Putamen (tissue), 1 donor: ENCODE data around the gene FAM72C.
"Not testable (repeated sequence)": the region's sequence is repeated elsewhere in the genome, so short reads cannot be mapped to it uniquely, and the experiment has no call there.

Experiments used
- DNase-seq: peaks from one replicate; pipeline ENCODE4 v3.0.0-alpha.2; 2016; ENCODE audit warnings: low spot score

Gene FAM72C

DNA sequence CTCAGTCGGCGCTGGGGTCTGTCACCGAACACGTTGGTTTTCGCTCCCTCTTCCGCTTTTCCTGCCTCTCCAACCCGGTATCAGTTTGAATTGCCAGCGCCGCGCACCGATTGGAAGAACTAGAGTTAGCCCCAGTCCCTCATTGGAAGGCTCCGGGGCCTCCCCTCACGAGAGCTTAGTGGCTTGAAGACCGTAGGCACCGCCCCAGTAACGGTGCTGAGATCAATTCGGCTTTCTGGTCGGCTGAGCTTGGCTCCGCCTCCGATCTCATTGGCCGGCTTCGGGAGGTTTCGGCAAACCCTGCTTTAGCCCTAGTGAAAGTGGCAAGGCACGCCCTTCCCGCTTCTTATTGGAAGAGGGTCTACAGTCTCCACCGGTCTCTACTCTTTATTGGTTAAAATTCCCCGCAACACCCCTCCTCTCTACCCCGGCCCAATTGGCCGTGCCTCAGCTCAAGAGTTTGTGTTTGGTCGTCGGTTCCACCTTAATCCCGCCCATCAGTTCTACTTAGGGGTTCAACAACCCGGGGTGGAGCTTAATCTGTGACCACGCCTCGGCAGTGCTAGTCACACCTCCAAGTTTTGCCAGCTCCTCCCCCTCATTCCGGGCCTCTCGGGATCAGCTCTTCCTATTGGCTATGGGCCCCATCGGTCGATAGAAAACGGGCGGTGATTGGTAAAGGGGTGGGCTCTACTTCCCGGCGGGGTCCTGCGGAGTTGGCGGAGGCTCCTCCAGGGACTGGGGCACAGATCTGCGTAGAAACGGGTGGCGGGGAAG, at the start of gene FAM72C:
Gene FAM72C, minus strand, starts transcription at position 63 of the 777 bp plus-strand sequence. CDS start 845 bp downstream, outside the sequence.
- DNase-seq, result not testable (repeated sequence)

DNA sequence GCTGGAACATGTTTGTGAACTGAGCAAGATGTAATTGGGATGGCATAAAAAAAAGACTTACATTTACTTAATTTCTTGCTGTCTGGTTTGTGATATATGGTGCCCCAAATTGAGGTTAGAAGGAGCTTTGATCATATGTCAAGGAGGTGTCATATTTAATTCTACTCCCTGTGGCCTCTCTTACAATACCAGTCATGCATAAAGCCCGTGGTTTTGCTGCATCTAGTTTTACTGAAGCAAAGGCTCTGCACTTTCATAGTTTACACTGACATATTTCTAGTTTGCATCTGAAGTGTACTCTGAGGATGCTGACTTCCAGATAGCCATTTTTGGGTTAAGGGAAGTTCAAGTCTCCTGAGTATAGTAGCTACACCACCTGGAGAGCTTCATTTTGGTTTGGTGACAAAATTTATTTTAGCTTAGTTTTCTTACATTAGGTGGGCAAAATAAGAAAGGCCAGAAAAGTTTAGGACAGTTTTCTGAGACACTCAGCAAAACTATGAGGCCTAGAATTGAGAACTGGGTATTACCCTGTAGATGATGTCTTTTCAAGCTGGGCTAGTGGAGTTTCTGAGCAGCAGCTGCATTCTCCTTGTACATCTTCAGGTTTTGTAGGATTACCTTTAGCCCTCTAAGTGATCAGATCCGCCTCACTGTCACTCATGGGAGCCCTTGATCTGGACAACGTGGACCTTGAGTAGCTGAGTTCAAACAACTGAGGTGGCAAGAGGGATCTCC, 48.4 kb upstream of the FAM72C start:
- not testable (repeated sequence) for DNase-seq

DNA sequence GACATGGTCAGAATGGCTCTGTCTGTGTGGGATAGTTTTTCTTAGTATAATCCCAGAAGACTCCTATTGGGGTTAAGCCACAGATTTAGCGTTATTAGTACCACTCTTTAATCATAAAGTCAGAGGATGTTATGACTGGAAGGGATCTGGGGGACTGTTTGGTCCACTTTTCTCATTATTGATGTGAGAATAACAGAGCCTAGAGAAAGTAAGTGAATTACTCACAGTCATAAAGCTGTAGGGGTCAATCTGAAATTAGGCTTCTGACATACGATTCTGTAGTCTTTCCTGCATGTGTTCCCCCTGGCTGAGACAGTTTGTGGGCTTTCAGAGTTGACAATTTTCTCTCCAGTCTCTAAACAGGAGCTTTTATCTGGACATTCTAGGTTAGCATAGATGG, 47.3 kb upstream of the FAM72C start:
- DNase-seq, result not testable (repeated sequence)

DNA sequence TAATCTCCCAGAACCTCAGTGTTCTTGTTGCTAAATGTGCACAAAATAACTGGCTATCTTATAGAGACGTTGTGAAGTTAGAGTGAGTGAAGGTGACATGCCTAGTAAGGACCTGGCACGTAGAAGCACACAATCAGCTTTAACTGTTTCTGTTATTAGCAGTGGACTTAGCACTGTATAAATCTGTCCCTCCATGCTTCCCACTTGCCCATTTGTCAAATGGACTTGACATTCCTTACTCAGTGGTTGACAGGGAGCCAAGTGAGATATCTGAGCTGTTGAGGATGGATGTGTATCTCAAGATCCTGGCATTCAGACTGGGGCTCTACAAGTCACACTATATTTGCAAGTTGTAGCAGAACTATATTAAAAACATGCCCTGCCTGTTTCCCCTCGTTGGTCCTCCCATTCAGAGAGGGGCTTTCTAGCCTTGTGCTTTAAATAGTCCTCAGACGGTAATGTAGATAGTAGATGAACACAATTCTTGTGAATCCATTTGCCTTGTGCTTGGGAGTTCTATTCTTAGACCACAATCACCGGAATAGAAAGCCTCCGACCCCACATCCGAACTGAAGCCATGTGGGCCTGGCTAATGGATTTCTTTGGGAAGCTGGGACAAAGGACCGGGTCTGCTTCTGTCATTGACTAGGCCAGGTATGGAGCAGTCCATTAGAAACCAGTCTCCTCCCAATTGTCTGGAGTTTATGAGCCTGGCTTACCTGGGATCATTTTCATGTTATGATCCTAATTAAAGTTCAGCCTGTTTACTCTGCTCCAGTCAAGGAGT, 43.6 kb upstream of the FAM72C start:
- DNase-seq, result not testable (repeated sequence)

DNA sequence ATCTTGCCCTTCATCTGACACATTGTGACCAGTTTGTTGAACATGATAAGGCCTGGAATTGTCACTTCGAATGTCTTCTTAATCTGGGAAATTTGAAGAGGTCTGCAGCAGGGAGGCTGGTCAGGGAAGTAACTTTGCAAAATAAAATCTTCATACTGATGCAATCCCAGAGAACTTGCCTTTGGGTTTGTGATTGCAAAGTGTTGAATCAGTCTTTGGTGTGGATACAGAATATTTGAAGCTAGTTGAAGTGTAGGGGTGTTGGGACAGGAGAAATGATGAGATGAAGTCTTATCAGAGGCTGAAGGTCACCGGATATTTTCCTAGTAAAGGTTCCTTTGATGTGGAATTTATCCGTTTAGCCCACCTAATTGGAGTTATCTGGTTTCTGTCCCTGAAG, 42.7 kb upstream of the FAM72C start:
- DNase-seq, result not testable (repeated sequence)

DNA sequence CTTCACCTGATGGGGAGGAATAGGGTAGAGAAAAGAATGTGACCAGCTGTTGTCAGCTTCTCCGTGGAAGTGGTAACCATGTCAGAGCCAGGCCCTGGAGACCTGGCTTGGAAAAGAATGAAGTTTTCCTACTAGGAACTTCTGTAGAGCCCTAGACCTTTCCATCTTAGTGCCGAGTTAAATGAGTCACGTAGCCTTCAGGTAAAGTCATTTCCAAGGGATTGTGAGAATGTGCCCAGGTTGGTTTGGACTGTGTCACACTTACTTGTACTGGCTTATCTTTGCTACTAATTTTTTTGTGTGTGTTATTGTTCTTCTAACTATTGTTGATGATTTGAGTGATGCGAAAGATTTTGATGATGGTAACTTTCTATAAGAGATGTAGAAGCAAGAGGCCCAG, 42.3 kb upstream of the FAM72C start:
- not testable (repeated sequence) for DNase-seq

DNA sequence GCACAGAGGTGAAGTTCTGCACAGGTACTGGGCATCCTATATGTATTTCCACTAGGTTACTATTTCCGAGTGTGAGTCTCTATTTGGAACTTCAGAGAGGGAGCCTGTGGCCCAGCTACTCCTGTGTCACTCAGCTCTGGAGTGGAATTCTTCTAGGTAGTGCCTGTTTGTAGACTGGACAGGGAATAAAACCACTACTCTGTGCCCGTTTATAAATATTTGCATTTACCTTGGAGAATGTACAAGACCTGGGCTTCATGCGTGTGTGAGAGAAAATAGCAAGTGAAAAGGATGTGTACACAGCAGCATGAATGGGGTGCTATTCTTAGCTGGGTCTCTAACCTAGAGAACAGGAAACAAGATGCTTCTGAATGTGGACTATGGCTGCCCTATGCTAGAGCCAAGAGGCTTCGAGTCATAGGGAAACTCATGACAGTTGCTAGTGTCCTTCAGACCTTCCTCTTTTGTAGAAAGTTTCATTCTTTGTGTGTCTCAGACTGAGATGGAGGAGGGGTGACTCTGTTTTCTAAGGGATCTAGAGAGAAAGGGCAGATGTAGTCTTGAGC, 40.5 kb upstream of the FAM72C start:
- not testable (repeated sequence) for DNase-seq

DNA sequence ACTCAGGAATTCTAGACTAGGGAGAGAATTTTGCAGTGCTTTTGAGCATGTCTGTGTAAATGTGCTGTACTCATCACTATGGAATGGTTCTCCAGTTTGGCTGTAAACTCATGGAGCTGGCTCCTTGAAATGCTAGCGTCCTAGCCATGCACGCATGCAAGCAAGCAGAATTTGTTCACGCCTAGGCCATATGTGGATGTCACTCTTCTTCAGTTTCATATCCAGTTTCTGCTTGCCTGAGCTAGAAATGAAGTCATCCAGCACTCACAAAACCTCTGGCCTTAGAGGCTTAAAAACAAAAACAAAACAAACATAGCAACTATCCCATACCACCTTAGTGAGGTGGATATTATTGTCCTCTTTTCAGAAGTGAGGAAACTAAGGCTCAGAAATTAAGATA, 37.6 kb upstream of the FAM72C start:
- DNase-seq, result not testable (repeated sequence)

DNA sequence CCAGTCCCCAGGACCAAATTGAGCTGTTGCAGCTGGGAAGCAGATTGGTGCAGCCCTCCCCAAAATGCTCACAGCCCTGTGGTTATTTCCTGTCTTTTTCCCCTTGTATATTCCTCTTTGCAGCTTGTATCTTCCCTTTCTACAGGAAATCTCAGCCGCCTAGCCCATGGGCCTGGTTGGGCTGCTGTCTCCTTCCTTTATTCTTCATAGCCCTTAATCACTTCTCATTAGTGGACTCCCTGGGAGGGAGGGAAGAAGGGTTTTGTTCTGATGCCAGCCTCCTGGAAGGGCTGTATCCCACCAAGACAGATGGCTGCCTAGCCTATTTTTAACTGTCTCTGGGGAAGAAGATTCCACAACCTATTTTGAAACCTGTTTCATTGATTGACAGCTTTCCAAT, 32.5 kb upstream of the FAM72C start:
- DNase-seq, result not testable (repeated sequence)

DNA sequence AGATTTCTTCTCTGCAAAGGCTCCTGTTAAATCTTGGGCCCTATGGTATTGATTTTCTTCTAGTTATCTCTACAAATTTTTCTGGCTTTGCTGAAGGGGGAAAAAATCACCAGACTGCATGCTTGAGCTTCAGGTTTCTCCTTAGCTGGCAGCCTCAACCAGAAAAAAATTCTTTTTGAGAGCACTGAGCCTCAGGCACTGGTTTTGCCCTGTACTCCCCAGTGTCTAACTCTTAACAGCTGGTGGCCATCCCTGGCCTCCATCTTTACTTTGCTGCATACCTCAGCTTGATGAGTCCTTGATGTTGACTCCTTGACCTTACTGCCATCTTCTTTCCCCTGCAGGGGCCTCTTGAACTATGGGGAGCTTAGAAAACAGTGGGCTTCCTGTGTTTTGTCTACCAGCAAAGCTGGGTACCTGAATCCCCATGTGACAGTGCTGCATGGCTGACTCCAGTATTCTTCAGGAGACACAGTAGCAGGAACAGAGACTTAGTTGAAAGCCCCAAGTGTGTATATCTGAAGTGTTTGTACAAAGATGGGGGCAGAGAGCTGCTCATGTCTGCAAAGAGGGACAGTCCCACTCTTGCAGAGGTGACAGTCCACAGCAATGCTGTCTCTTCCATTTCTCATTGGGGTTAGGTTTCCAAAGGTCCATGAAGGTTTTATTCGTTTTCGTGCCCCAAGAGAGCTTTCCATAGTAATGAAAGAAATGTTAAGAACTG, 31.7 kb upstream of the FAM72C start:
- not testable (repeated sequence) for DNase-seq

DNA sequence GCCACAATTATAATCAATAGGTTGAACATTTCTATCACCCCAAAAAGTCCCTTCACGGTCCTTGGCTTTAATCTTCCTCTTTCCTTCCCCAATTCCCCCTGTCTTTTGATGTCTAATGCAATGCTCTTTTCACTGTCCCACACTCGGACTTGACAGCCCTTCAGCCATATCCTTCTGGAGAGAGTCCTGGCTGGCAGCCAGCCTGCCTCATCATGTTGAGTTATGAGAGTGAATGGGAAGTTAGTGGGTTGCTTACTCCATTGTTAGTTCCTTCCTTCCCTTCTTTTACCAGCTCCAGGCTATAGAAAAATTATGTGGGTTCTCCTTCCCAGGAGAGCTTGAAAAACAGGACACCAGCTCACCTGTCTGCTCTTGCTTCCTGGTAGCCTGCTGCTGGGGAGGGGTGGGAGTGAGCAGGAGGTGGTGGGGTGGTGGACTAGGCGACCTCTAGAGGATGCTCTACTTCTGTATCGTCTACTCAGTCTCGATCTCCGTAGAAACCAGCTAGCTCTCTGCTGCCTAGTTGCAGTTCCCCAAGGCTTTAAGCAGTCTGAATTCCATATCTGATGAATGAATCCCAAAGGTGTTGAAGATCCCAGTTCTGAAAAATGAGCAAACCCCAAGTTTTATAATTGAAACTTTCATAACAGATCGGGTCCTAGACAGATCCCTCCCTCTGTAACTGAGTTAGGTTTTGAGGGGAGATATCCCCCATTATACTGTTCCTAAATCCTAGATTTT, 30.5 kb upstream of the FAM72C start:
- DNase-seq, result peak; percentile 0

DNA sequence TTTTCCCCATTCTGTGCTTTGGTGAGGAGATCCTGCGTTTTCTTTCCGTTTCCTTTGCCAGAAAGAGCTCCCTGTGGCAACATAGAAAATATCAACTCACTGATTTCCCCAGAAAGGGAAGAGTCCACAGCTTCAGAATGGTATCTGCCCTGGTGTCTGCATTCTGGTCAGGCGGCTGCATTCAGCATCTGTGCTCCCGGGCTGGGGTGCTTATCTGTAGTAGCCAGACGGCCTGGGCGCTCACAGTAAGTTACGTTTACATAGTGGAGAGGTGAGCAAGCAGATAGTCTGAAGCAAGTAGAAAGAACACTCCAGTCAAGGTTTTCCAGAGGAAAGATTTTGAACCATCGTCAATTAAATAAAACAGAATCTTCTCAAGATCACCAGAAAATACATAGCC, 29.3 kb upstream of the FAM72C start:
- not testable (repeated sequence) for DNase-seq

DNA sequence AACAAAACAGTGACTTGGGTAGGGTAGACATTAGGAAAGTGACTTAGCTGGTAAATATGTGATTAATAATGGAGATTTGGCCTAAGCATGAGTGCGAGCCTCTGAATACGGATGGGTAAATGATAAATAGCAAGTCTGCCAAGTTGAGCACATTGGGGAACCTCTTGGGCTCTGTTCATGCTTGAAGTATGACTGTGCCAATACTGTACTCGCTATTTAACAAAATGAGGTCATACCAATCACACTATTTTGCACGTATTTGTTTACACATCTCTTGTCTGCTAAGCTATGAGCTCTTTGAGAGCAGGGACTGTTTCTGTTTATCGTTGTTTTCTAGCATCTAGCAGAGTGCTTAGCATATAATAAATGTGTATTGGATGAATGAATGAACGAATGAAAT, 24.2 kb upstream of the FAM72C start:
- DNase-seq, result not testable (repeated sequence)

DNA sequence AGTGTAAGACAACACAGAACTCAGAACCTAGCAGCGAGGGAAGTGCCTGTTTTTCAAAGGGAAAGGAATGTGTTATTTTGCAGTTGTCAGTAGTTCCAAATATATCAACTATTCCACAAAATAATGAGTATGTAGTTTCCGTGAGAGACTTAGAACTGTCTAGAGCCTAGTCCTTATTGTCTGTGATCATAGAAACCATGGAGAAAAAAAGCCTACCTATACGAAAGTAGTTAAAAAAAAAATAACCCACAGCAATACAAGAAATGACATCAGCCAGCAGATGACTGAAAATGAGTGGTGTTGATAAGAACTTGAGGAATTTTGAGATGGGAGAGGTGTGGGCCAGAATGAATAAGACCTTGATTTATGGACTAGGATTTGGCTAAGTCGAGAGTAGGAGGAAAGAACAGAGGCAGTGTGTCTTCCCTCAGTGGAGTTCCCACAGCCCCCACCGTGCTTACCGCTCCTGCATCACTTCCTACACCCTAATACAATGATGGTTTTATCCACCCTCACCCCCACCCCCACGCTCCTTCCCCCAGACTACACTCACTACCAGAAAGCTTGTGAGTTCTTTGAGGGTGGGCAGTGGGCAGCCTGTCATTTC, 21.6 kb upstream of the FAM72C start:
- DNase-seq, result not testable (repeated sequence)

DNA sequence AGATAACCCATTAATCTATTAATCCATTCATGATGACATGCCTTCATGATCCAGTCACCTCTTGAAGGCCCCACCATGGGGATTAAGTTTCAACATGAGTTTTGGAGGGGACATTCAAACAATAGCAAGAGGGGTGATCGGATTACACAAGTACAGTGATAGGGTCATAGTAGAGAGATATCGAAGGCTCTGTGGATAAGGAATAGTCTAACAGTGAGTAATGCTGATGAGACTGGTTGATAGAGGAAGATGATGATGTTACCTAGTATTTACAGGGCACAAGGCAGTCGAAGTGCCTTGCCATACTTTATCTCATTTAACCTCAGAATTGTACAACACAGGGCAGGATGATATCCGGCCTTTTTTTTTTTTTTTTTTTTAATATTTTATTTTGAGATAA, 18.9 kb upstream of the FAM72C start:
- DNase-seq, result not testable (repeated sequence)

DNA sequence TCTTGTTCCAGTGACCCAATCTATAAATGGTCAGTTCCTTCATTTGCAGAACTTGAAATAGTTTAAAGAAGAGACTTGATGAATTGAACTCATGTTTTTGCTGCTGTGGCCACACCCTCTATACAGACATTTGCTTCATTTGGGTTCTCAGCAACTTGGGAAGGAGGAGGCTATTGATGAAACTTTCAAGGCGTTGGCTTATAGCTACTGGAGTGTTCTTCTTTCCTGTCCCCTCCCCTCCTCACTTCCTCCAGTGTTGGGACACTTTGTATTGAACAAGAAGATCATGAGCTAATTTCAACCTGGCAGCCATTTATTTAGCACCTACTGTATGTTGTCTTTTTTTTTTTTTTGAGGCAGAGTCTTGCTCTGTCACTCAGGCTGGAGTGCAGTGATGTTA, 17.9 kb upstream of the FAM72C start:
- DNase-seq, result not testable (repeated sequence)

DNA sequence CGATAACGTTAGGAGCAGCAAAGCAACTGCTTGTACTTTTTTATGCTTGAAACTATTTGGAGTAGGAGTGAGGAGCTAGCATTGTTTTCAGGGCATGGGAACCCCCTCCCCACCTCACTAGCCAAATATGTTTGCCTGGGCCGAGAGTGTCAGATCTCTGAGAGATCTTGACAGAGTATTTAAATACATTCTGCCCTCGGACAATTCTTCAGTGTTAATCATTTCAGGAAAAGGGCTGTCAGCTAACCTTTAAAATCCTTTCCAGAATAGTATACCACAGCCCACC, 17.6 kb upstream of the FAM72C start:
- DNase-seq, result not testable (repeated sequence)

DNA sequence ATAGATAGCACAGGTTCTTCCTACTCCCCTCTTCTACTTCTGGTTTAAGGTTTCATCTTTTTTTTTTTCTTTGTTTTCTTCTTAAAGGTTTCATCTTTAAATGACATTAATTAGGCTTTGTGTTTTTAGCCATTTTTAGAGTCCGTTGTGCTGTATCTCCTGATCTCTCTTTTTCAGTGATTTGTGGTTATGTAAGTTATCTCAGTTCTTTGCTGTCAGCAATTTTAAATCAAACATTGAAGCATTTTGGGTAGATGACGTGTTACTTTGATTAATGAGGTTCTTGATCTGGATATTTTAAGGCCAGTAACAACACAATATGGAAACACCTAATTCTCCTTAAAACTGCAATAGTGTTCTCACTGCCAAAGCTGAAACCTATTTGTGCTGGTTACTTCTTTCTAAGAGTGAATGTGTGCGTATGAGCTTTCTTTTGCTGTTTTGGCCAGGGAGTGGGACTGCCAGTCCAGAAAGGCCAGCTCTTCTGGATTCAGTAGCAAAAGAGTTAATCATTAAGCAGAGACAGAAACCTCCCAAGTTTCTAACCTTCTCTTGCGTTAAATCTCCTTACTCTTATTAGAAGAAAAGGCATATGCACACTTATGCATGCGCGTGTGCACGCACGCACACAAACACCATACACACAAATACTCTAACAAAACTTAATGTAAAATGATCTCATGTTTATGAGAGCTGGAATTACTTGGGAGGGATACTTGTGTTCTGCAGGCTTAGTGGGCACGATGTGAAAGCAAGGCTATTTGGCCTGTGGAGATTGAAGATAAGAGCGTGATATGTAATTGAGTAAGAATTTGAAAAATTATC, 17.0 kb upstream of the FAM72C start:
- DNase-seq, result not testable (repeated sequence)

DNA sequence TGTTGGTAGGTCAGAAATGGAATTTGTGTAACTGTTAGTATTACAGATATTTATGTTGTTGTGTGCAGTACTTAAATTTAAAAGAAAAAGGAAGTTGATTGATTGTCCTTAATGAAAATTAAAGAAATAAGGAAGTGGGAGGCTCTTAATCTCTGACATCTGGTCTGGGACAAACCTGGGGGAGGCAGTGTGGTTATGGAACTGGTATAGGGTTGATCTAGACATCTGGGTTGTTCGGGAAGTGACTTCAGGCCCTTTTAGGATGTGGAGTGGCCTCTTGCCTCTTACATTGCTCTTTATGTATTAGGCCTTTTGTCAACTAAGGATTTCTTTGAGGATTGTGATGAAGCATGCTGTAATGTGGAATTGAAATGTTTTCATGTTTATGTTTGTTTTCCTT, 16.1 kb upstream of the FAM72C start:
- DNase-seq, result not testable (repeated sequence)
